GM12878 (cell line): ENCODE measurements around the gene ATXN2. TPM values are rescaled to one million over a fixed set of nuclear protein-coding genes. Genes with fewer than 3 reads are reported as not detected.

Experiments used
- ATAC-seq: fragments of 200-7000 bp; cut with Tn5 transposase; 3 replicates; pipeline ENCODE4 v1.9.1; 2020; ENCODE audit warnings: mild to moderate bottlenecking, moderate library complexity
- BruUV-seq: library from RNA; stranded (reverse); fragments of 400-500 nt; replicated peaks from 2 replicates; lab custom pipeline; 2021; lab: Mats Ljungman, UMichigan
- CTCF ChIA-PET: fragments of 300-600 bp; sonication (Branson Sonifier 250); formaldehyde crosslinking; extraction: SDS; loops from one replicate; lab custom pipeline; 2021; ENCODE audit warnings: inconsistent platforms; lab: Yijun Ruan, JAX
- POLR2A ChIA-PET: fragments of 350-600 bp; formaldehyde crosslinking; extraction: SDS; loops from one replicate; lab custom pipeline; 2021; ENCODE audit warnings: inconsistent platforms; lab: Charles Lee
- RAD21 ChIA-PET: fragments of 300-600 bp; sonication (Branson Sonifier 250); formaldehyde crosslinking; loops from one replicate; lab custom pipeline; 2023; ENCODE audit warnings: antibody characterized with exemption; ENCODE audit not compliant: unreplicated experiment; lab: Charles Lee
- SMC1A ChIA-PET: fragments of 300-600 bp; sonication (Branson Sonifier 250); formaldehyde crosslinking; loops from one replicate; lab custom pipeline; 2023; ENCODE audit not compliant: unreplicated experiment, uncharacterized antibody; lab: Charles Lee
- DNase-seq: peaks from one replicate; pipeline ENCODE4 v3.0.0-alpha.2; 2011; ENCODE audit warnings: low read depth, low spot score
- FAIRE-seq: peaks from 3 replicates; lab custom pipeline; 2011; peaks lifted over from hg19 to GRCh38; lab: Jason Lieb, UNC
- H2AFZ ChIP-seq: 2 replicates; pipeline ENCODE4 v1.6.0; 2011; ENCODE audit warnings: low read depth, low read length, control low read depth; ENCODE audit not compliant: control insufficient read depth
- H3K27ac ChIP-seq: 2 replicates; pipeline ENCODE4 v1.5.1; 2011; ENCODE audit warnings: control low read depth; ENCODE audit not compliant: control insufficient read depth, insufficient read depth
- H3K27me3 ChIP-seq, 2 experiments: replicated peaks in 1 of 2; 2 replicates each; pipeline versions ENCODE4 v1.6.0 to v1.6.1; 2011; ENCODE audit warnings: low read length in 1 of 2; ENCODE audit not compliant: control insufficient read depth in 2 of 2, insufficient read depth in 2 of 2
- H3K36me3 ChIP-seq, 2 experiments: 2 replicates each; pipeline ENCODE4 v1.5.1; 2011; ENCODE audit warnings: low read length in 1 of 2; ENCODE audit not compliant: control insufficient read depth in 2 of 2, insufficient read depth in 2 of 2
- H3K4me1 ChIP-seq: 2 replicates; pipeline ENCODE4 v1.6.1; 2011; ENCODE audit warnings: mild to moderate bottlenecking, low read length, moderate library complexity, mixed read lengths; ENCODE audit not compliant: control insufficient read depth, insufficient read depth
- H3K4me2 ChIP-seq: 2 replicates; pipeline ENCODE4 v1.6.0; 2011; ENCODE audit warnings: control low read depth; ENCODE audit not compliant: control insufficient read depth, insufficient read depth
- H3K4me3 ChIP-seq: fragments of 200-600 bp; sonication (generic); 2 replicates; pipeline ENCODE4 v1.5.1; 2016
- H3K79me2 ChIP-seq: 2 replicates; pipeline ENCODE4 v1.6.0; 2011; ENCODE audit warnings: low read length; ENCODE audit not compliant: control insufficient read depth, insufficient read depth
- H3K9ac ChIP-seq: 2 replicates; pipeline ENCODE4 v1.8.0; 2011; ENCODE audit warnings: low read length, control low read depth, mixed read lengths; ENCODE audit not compliant: control insufficient read depth, insufficient read depth
- H3K9me3 ChIP-seq: replicated peaks from 3 replicates; pipeline ENCODE4 v1.5.1; 2011; ENCODE audit warnings: mild to moderate bottlenecking, low read length; ENCODE audit not compliant: control insufficient read depth, insufficient read depth
- H4K20me1 ChIP-seq: 2 replicates; pipeline ENCODE4 v1.6.0; 2011; ENCODE audit not compliant: control insufficient read depth, insufficient read depth
- CHD4 ChIP-seq: fragments of 200-600 bp; sonication (generic); IDR thresholded peaks from 2 replicates; pipeline ENCODE4 v1.6.1; 2016; ENCODE audit warnings: mild to moderate bottlenecking
- FOS ChIP-seq: IDR thresholded peaks from 3 replicates; pipeline ENCODE4 v1.6.1; 2011; ENCODE audit warnings: borderline replicate concordance; ENCODE audit not compliant: insufficient read length; ENCODE audit errors: extremely low read depth
- NFXL1 ChIP-seq: fragments of 450-650 bp; IDR thresholded peaks from 2 replicates; pipeline ENCODE4 v1.6.1; 2017; ENCODE audit warnings: antibody characterized with exemption, mild to moderate bottlenecking, borderline replicate concordance
- RELA ChIP-seq: fragments of 450-650 bp; IDR thresholded peaks from 2 replicates; pipeline ENCODE4 v1.8.0; 2014; ENCODE audit warnings: borderline replicate concordance; ENCODE audit not compliant: partially characterized antibody
- SMC3 ChIP-seq: IDR thresholded peaks from 2 replicates; pipeline ENCODE4 v1.6.1; 2011; ENCODE audit warnings: low read length, improper control_type of control experiment, borderline replicate concordance
- YY1 ChIP-seq: IDR thresholded peaks from 2 replicates; pipeline ENCODE4 v1.6.1; 2011; ENCODE audit warnings: low read depth, mild to moderate bottlenecking, low read length
- ZZZ3 ChIP-seq: IDR thresholded peaks from 2 replicates; pipeline ENCODE4 v1.6.1; 2011; ENCODE audit warnings: low read depth; ENCODE audit not compliant: control insufficient read depth, insufficient read length
- WGBS: methylation state at CpG from one replicate; pipeline ENCODE4 v1.1.6; 2016; ENCODE audit warnings: low lambda C conversion rate; ENCODE audit not compliant: insufficient replicate concordance, insufficient coverage; ENCODE audit errors: missing lambda C conversion rate; 5-methylcytosine and 5-hydroxymethylcytosine counted together
- in situ Hi-C: fragments of 300-500 bp; cut with MboI; formaldehyde crosslinking; loops from 9 replicates; pipeline ENCODE4 v1.14.3; 2018; ENCODE audit warnings: mixed read lengths
- intact Hi-C: fragments of 100-400 bp; cut with micrococcal nuclease; formaldehyde crosslinking; loops from one replicate; pipeline ENCODE4 v1.14.2; 2022; ENCODE audit not compliant: unreplicated experiment
- polyA plus RNA-seq, 11 experiments: library from polyadenylated mRNA; depleted of rRNA in 4 of 11; unstranded in 6 of 11; stranded (reverse) in 5 of 11; fragments of >200 nt; fragmentation: Nextera tagmentation in 4 of 11; fragmentation: Illumina TruSeq in 1 of 11; extraction: Ambion mirVana in 4 of 11; extraction: Trizol in 1 of 11; gene quantifications; 1 replicate in 1 of 11; 2 replicates in 10 of 11; pipeline versions ENCODE4 v1.2.1 to v1.2.3, GENCODE V29; 2011 to 2016; ENCODE audit warnings: inconsistent platforms in 2 of 11, missing spikeins in 2 of 11, low read depth in 1 of 11
- total RNA-seq, 4 experiments: library from RNA; depleted of rRNA in 3 of 4; stranded (reverse); fragments of >200 nt in 3 of 4; fragmentation: Illumina TruSeq in 1 of 4; extraction: Trizol in 1 of 4; gene quantifications; 2 replicates each; pipeline versions ENCODE4 v1.2.1 to v1.2.3, GENCODE V29; 2013 to 2021
- TF ChIP-seq, protein P1 (sequence below): fragments of 450-650 bp; IDR thresholded peaks from 2 replicates; pipeline ENCODE4 v1.6.1; 2016; ENCODE audit warnings: mild to moderate bottlenecking
- TF ChIP-seq, protein P2 (sequence below): fragments of 450-650 bp; IDR thresholded peaks from 2 replicates; pipeline ENCODE4 v1.6.1; 2016; ENCODE audit warnings: mild to moderate bottlenecking
- TF ChIP-seq, protein P3 (sequence below): IDR thresholded peaks from 2 replicates; pipeline ENCODE4 v1.6.1; 2011; ENCODE audit warnings: borderline replicate concordance, low read depth, mild to moderate bottlenecking, moderate library complexity, low read length; ENCODE audit not compliant: insufficient read depth, poor library complexity, severe bottlenecking

The ATXN2 gene
- total and polyA plus RNA-seq, 10 of the 15 experiments (the other 5 are each of a cell fraction or from before 2014, with no cell fraction given) = 8.8 to 31.5 (median 19.0) TPM

DNA sequence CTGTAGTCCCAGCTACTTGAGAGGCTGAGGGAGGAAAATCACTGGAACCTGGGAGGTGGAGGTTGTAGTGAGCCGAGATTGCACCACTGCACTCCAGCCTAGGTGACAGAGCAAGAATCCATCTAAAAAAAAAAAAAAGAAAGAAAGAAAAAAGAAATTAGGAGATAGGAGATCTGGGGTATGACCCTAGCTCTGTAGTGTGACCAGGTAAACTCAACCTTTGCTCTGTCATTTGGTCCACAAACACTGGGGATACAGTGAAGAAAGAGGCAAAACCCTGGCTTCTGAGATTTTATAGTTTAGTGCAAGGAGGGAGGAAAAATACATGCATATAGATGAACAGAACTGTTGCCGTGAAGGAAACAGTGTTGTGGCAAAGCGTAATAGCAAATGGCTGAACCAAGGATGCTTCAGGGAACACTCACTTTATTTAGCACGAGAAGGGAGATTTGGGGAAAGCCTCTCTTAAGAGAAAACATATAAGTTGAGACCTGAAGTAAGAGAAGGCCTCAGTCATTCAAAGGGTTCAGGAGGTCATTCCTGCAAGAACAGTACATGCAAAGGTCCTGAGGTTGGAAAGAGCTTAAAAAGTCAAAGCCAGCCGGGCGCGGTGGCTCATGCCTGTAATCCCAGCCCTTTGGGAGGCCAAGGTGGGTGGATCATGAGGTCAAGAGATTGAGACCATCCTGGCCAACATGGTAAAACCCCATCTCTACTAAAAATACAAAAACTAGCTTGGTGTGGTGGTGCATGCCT lies 29.6 kb upstream of the ATXN2 start (continued):
- TF ChIP-seq, protein P1, sequence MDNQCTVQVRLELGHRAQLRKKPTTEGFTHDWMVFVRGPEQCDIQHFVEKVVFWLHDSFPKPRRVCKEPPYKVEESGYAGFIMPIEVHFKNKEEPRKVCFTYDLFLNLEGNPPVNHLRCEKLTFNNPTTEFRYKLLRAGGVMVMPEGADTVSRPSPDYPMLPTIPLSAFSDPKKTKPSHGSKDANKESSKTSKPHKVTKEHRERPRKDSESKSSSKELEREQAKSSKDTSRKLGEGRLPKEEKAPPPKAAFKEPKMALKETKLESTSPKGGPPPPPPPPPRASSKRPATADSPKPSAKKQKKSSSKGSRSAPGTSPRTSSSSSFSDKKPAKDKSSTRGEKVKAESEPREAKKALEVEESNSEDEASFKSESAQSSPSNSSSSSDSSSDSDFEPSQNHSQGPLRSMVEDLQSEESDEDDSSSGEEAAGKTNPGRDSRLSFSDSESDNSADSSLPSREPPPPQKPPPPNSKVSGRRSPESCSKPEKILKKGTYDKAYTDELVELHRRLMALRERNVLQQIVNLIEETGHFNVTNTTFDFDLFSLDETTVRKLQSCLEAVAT = no peak
- TF ChIP-seq ZZZ3 = no peak

DNA sequence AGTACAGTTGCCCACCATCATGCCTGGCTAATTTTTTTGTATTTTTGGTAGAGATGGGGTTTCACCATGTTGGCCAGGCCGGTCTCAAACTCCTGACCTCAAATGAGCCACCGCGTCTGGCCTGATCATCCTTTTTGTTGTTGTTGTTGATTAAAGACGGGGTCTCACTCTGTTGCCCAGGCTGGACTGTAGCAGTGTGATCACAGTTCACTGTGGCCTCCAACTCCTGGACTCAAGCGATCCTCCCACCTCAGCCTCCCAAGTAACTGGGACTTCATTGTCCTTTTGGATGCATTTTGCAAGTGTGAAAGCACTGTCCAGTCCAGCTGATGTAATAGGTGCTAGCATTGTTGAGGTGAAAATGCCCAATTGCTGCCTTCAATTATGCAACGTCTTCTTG lies 27.1 kb upstream of the ATXN2 start:
- TF ChIP-seq, protein P2, sequence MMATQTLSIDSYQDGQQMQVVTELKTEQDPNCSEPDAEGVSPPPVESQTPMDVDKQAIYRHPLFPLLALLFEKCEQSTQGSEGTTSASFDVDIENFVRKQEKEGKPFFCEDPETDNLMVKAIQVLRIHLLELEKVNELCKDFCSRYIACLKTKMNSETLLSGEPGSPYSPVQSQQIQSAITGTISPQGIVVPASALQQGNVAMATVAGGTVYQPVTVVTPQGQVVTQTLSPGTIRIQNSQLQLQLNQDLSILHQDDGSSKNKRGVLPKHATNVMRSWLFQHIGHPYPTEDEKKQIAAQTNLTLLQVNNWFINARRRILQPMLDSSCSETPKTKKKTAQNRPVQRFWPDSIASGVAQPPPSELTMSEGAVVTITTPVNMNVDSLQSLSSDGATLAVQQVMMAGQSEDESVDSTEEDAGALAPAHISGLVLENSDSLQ = no peak
- TF ChIP-seq, protein P3, sequence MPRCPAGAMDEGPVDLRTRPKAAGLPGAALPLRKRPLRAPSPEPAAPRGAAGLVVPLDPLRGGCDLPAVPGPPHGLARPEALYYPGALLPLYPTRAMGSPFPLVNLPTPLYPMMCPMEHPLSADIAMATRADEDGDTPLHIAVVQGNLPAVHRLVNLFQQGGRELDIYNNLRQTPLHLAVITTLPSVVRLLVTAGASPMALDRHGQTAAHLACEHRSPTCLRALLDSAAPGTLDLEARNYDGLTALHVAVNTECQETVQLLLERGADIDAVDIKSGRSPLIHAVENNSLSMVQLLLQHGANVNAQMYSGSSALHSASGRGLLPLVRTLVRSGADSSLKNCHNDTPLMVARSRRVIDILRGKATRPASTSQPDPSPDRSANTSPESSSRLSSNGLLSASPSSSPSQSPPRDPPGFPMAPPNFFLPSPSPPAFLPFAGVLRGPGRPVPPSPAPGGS = no peak
- TF ChIP-seq RELA (no peak), NFXL1 (no peak), FOS (no peak), CHD4 (no peak), SMC3 (no peak), YY1 (no peak)
- ChIA-PET POLR2A (no interaction called here), CTCF (interaction anchor here (1.0 kb wide), 1 partner anchor 229 kb away, joined by 3 read pairs; no protein-coding TSS in a partner anchor), RAD21 (no interaction called here), SMC1A (no interaction called here)
- Histone ChIP-seq H3K27me3 (no peaks in the 10 kb centered on the region), H2AFZ (no peak overlapping the region), H3K4me2 (no peak overlapping the region), H3K36me3 (no peaks in the 10 kb centered on the region), H3K79me2 (no peaks in the 10 kb centered on the region), H3K9ac (no peak overlapping the region), H3K4me1 (no peaks in the 10 kb centered on the region), H3K9me3 (no peaks in the 10 kb centered on the region), H3K4me3 (no peak overlapping the region), H3K27ac (no peak overlapping the region), H4K20me1 (no peaks in the 10 kb centered on the region)
- WGBS = 73% methylated on average over 6 of the region's 6 CpGs
- ATAC-seq (no peak), FAIRE-seq (no peak), DNase-seq (no peak)
- BruUV-seq = no TSS peak
- intact Hi-C loops = no loop called here
- in situ Hi-C loops = no loop called here
